HG03159 (cell line): ENCODE results near the gene FADD.

Source experiments
- ATAC-seq: cut with Tn5 transposase; IDR thresholded peaks from one replicate; pipeline ENCODE4 v1.9.1; 2021; ENCODE audit warnings: mild to moderate bottlenecking, moderate library complexity; ENCODE audit not compliant: unreplicated experiment

The FADD gene, protein sequence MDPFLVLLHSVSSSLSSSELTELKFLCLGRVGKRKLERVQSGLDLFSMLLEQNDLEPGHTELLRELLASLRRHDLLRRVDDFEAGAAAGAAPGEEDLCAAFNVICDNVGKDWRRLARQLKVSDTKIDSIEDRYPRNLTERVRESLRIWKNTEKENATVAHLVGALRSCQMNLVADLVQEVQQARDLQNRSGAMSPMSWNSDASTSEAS

DNA sequence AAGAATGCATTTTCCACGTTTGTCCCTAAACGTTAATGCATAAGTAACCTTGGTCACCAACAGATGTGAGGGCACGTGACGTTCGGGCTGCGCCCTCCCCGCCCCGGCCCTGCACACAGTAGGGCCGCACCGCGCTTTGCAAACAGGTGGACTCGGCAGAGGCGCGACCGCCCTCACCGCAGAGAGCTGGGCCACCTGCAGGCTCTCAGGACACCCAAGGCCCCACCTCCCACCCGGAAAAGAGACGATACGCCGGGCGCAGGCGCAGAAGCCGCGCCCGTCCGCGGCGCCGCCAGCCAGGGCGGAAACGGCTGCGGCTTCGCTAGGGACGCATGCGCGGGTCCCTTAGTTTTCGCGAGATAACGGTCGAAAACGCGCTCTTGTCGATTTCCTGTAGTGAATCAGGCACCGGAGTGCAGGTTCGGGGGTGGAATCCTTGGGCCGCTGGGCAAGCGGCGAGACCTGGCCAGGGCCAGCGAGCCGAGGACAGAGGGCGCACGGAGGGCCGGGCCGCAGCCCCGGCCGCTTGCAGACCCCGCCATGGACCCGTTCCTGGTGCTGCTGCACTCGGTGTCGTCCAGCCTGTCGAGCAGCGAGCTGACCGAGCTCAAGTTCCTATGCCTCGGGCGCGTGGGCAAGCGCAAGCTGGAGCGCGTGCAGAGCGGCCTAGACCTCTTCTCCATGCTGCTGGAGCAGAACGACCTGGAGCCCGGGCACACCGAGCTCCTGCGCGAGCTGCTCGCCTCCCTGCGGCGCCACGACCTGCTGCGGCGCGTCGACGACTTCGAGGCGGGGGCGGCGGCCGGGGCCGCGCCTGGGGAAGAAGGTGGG lies at the start of gene FADD:
Gene FADD, plus strand, starts transcription at position 377 of the 831 bp plus-strand sequence. Its CDS starts 164 bp downstream, at position 541.
- ATAC-seq = peak; percentile 59

DNA sequence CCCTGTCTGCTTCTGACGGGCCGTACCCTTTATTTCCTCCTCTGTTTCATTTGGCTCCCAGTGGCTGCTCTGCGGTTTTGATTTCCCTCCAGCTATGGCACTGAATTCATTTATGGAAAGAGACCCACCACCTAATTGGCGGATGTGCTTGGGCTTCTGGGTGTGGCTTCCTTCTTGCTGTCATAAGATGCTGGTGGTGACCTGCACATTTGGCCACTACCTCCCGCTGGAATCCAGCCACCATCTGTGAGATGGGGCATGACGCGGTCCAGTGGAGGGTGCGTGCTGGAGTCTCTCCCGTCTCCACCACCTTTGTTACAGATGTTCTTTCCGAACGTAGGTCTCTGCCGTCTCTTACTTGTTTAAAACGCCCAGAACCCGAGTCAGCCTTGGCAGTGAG lies 47.7 kb upstream of the FADD start:
- no peak for ATAC-seq

DNA sequence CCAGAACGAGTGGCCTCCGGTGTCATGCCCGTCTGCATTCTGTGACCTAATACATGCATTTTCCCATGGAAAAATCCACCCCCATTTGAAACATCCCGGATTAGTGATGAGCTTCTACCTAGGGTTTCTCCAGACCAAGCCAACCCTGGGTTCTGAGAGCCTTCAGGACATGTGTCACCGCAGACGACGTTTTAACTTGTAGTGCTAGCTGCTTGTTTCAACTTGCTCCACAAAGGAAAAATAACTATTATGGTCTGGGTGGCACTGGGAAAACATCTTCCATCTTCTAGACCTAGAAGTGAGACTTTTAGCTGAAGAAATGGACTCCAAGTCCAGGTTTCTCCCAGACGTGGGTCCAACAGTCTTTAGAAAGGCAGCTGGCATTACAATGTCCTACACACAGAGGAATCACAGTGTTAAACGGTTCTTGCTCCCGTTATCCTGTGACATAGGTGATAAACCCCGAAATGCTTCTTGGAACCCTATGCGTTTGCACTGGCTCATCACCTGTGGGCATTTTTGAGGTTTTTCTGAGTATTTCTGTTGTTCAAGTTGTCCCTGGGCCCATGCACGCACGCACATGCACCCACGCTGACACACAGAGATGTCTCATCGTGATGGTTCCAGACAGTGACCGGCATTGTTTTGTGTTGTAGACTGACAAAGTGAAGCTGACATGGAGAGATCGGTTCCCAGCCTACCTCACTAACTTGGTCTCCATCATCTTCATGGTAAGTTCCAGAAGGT lies 46.6 kb upstream of the FADD start:
- ATAC-seq = no peak

DNA sequence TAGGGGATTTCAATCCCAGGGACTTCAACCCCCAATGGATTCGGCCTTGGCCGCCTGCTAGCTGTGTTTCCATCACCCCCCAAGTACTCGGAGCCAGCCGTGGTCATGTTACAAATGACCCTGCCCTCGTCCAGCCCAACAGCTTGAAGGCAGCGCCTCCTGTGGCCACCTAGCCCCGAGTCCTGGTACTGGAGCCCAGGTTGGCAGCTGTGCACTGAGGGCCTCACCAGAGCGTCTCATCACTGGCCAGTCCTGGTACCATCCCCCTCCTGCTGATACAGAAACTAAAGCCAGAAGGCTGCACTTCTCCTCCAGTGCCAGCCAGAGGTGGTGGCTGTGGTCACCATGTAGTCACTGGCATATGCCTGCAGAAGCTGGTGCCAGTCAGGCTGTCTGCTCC lies 44.9 kb upstream of the FADD start:
- ATAC-seq = no peak

DNA sequence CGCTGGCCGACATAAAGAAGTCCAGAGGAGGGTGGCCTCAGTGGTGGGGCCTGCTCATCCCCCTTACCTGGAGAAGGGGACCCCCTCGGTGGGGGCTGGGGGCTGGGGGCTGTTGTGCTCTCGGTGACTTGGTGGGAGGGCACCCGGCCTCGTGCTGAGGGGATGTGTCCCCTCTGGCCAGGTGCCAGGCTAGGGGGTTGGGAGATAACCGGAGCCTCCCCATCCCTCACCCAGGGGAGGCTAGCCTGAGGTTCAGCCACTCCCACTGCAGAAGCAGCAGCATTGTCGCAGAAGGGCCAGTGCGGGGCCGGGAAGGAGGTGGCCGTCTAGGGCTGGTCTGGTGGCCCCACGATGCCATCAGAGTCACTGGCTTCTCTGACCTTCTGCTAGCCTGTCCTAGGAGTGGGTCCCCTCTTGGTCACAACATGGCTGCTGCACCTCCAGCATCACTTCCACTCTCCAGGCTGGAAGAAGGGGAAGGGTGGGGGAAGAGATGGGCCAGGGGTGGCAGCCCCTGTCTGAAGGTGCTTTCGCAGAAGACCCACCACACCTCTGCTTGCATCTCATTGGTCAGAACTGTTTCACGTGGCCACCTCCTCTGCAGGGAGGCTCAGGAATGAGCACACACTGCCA lies 44.2 kb upstream of the FADD start:
- ATAC-seq = no peak

DNA sequence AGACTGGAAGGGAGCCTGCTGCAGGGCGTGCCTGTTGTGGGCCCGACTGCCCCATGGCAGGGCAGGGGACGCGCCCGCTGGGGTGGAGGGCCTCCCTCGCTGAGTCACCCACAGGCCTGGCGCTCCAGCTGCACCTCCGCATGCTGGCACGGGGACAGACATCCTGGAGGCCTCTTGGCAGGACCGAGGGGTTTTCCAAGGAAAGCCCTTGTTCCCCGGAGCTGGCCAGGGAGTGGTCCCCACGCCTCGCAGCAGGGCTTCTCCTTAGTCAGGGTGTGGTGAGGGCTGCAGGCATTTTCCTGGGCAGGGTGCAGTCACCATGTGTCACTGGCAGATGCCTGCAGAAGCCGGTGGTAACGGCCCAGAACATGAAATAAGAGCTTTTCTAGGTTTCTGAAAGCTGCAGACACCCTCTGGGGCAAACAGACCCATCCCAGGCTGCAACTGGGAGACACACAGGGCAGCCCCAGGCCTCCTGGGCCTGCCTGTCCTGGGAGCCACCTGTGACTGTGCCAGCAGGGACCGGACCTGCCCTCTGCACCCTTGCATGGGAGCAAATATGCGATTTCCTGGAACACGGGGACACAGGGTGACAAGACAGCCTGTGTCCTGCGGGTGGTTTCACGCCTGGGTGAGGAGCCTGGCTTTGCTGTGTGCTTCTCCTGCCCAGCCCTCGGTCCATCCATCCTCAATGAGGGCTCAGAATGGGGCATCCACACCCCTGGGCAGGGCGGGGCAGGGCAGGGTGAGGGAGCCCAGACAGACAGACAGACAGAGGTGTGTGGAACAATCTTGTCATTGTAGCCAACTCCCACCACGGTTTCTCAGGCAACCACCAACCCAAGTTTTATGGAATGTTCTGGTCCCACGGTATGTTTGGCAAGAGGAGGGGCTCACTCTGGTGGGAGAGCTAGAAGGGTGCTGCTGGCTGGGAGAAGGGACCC lies 43.2 kb upstream of the FADD start:
- ATAC-seq = no peak

DNA sequence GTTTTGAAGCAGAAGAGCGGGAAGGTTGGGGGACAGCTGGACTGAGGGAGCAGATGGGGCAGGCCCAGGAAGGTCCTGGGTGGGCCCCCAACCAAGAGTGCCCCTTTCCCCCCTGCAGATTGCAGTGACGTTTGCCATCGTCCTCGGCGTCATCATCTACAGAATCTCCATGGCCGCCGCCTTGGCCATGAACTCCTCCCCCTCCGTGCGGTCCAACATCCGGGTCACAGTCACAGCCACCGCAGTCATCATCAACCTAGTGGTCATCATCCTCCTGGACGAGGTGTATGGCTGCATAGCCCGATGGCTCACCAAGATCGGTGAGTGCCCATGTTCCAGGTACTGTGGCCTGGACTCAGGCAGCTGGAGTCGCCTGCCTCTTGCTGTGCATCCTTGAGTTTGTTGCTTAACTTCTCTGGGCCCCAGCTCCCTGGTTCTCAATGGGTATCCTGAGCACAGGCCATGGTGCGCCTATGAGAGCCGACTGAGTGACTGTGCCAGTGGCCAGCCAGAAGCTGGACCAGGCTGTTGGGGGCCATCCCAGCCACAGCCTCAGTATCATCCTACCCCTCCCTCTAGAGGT lies 42.0 kb upstream of the FADD start:
- no peak for ATAC-seq

DNA sequence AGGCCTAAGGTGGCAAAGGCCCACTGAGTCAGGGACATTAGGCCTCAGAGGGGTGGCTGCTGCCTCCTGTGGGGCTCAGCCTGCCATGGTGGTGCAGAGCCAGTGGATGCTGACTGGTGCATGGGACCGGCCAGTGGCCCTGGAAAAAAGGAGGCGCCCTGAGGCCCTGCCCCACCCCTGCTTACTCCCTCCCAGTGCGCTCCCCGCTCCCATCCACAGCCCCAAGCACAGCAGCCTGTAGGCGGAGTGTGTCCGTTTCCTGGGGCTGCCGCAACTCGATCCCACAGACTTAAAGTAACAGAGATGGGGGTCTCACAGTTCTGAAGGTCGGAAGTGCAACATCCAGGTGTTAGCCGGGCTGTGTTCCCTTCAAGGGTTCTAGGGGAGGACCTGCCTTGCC lies 38.4 kb upstream of the FADD start:
- ATAC-seq = no peak

DNA sequence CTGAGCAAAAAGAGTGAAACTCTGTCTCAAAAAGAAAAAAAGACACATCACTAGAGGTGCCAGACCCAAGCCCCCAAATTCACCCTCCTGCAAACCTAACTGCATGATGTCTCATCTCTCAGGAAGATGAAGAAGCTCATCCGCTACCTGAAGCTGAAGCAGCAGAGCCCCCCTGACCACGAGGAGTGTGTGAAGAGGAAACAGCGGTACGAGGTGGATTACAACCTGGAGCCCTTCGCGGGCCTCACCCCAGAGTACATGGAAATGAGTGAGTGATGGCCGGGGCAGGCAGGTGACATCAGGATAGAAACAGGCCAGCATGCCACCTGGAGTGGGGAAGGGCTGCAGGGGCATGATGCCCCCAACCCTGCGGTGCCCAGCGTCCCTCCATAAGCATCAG lies 36.0 kb upstream of the FADD start:
- ATAC-seq = no peak

DNA sequence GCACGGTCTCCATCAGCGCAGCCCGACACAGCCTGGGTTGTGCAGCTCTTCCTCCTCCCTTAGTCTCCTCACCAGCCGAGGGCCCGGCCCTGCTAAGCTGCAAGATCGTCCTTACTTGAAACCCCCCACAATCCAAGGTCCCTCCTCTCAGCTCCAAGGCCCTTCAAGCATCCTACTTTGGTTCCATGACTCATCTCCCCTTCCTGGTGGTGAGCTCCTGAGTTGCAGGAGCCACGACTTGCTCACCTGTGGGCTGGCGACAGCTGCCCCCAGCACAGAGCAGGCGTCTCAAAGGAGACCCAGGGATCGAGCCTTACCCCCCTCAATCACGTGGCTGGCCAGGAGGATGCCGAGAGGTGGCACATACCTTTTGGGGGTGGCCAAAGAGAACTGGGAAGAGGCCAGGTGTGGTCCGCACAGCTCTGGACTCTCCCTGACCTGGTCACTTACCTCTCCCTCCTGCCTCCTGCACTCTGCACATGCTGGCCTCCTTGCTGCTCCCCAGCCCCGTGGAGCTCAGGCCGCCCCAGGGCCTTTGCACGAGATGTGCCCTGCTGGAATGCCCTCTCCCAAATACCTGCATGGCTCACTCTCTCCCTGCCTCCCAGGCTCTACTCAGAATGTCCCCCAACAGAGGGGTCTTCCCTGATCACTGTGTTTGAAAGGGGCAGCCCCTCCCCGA lies 35.2 kb upstream of the FADD start:
- no peak for ATAC-seq

DNA sequence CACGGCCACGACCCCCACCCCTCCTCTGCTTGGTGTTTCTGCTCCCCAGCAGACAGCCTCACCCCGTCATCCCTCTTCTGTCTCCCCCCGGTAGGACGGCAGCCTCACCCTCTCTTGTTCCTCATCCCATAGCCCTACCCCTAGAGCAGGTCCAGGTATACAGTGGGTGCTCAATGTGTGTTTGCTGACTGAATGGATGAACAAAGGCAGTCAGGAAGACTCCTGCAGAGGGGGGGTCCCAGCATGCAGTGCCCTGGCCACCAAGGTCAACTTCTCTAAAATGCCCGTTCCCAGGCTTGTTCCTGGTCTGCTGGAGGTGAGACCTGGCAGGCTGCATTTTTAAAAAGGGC lies 34.7 kb upstream of the FADD start:
- no peak for ATAC-seq

DNA sequence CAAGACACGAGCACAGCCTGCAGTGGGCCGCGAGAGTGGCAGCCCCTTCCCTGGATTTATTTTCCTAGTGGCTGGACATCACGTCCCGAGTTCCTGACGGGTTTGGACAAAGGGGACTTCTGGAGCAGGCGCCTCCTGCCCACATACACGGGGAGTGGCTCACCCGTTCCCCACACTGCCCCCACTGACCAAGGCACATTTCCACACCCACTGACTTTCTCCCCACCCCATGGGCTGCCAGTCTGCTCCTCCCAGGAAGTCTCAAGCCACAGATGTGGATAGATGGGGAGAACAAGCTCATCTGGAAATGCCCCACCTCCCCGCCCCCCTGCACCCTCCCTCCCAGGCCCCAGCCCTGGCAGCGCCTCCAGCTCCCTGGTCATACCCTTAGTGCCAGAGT lies 34.0 kb upstream of the FADD start:
- no peak for ATAC-seq

DNA sequence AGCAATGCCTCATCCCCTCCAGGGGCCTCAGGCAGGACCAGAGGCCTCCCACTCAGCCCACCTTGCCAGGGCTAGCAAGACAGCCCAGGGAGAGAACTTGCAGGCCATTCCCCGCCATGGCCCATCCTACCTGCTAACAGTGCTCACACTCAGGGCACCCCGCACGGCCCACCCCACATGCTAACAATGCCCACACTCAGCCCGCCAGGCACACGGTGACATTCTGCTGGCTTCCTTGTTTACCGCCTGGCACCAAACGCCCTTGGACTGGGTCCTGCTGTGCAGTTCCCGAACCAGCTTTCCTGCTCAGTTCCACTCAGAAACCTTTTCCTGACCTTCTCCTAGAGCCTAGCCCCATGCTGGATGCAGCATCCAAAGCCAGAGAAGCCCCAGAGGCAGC lies 33.5 kb upstream of the FADD start:
- no peak for ATAC-seq

DNA sequence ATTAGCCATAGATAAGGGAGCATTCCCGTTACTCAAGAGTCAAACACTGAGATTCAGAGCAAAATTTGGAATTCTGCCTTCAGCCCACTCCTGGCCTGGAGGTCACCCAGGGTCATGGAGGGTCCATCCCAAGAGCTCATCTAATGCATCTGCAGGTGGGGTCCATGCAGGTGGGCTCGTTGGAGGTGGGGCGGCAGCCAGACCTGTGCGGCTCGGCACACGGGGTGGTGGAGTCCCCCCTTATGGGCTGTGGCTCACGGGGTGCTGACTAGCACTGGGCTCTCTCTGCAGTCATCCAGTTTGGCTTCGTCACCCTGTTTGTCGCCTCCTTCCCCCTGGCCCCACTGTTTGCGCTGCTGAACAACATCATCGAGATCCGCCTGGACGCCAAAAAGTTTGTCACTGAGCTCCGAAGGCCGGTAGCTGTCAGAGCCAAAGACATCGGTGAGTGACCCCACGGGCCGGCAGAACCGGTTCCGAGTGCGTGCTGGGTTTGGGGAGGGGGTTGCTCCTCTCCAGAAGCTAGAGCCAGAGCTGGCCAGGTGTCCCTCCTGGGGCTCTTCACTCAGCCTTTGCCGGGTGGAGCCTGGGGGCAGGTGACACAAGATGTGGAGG lies 32.4 kb upstream of the FADD start:
- ATAC-seq = no peak

DNA sequence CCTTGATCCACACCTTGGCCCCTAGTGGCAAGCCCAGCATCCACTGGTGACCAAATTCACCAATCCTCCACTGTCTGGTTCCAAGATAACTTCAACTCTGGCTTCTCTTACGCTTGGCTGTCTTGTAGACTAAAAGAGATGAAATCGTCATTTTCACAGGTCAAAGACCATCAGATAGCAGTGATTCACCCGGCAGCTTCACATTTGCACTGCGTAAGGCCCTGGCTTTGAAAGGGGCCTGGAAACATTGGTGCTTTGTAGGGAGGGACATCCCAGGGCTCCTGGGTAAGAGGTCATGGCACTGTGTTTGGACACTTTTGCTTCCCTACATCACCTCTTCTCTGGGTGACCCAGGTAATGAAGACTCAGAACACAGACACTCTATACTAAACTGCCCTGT lies 30.1 kb upstream of the FADD start:
- ATAC-seq = no peak

DNA sequence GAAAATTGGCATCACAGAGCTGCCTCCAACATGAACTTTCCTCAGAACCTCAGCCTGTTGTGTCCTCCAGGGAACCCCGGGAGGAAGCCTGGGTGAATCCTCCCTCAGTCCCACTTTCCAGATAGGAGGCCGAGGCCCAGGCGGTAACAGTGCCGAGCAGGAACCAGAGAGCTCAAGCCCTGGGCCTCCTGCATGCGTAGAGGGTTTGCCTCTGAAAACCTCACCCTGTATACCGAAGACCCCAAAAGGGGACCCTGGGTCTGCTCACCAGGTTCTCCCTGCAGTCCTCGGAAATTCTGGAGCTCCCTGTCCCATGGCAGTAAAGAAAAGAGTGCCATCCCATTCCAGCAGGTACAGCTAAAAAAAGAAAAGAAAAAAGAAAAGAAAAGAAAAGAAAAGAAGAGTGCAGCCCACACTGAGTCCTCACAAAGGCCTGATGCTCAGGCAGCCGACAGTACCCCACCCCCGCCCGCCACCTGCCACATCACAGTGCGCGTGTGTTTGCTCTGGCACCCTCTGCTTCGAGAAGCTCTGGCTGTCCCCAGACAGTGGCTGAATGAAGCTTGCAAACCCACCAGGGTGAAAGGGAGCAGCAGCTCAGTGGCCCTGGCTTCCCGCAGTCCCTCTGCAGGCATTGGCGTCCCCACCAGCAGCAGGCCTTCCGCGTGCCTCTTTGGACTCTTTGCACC lies 28.4 kb upstream of the FADD start:
- ATAC-seq = no peak

DNA sequence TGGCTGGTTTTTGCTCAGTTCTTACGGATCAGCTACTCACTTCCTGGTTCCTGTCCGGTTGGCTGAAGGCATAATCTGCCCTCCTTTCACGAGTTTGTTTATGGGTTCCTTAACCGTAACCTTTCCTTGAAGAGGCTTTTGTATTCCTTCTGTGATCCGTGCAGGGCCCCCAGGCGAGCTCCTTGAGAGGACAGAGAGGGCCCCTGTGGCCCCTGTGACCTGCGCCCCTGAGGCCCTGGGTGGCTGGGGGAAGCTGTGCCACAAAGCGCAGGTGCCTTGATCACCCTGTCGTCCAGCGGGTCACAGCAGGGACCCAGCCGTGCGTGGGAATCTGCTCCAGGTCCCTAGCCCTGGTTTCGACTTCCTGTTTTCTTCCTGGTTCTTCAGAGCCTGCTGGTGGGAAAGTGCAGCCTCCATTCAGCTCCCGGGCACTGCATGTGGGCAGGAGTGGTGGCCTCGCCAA lies 27.8 kb upstream of the FADD start:
- no peak for ATAC-seq

DNA sequence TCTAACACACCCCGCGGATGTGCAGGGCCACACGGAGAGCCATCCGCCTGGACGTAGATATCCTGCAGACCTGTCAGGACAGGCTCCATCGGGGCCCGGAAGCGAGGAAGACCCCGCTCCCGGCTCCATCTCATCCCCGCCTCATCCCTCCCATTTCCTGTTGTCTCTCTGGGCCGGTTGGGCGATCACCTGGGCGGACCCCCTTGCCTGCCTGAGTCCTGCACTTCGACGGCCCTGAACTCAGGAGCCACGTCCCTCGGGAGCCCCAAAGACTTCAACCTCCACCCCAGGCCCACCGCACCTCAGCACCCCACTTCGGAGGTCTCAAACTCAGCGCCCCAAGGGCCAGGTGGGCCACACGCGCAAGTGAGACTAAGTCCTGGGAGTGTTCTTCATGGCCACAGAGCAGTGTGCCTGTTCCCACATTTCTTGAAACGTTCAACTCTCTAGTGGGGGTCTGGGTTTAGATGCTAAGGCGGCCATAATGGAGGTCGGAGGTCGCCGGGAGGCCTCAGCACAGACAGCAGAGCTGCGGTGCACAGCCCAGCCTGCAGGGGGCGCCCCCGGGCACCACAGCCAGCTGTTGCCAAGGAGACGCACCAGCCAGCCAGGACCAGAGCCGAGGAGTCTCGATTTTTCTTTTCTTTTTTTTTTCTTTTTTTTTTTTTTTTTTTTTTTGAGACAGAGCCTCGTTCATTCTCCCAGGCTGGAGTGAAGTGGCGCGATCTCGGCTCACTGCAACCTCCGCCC lies 26.0 kb upstream of the FADD start:
- no peak for ATAC-seq
